Measurements from ENCODE around the gene CPT1B. TPM values are rescaled to one million over a fixed set of nuclear protein-coding genes. Genes with fewer than 3 reads are reported as not detected.

Gene CPT1B
- total and polyA plus RNA-seq, 2 of the 4 experiments (the other 2 are of a cell fraction): 0.36 to 1.8 TPM

DNA sequence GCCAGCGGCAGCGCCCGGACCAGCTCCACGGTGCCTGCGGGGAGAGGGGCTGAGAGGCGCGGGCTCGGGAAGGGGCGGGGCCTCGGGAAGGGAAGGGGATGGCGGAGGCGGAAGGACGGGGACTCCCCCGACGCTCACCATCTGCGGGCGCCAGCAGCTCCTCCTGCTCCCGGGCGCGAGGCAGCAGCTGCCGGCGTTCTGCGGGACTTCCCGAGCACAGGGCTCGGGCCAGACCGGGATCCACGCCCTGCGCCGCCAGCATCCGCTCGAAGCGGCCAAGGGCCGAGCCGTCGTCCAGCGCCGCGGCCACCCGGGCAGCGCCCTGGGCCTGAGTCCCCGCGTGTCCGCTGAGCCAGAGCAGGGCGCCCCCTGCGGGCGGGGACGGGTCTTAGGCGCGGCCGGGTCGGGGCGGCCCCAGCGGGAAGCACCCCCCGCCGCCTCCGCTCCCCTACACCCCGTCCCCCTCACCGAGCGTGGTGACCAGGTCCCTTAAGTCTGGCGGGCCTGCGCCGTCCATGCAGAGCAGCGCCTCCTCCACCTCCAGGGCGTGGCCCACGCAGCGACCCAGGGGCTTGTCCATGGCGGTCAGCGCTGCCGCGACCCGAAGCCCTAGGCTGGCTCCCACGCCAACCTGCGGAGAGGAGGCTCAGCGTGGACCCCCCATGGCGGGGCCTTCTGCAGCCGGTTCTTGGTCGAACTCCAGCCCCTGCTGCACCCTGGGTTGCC lies 52.0 kb downstream of the CPT1B start:
- in situ Hi-C loops (cut with MboI; ENCODE audit: low sequenced_read_pairs): loop anchor here (5.0 kb wide), 1 partner anchor 51 kb away; the partner anchor contains the start of gene CPT1B
- CTCF ChIA-PET: interaction anchor here (0.5 to 1.6 kb wide), 11 partner anchors 17 to 231 kb away, joined by 3 to 8 read pairs (median 4); partner anchors contain the start of genes CHKB, LMF2, NCAPH2 and SYCE3
- Histone ChIP-seq H3K23ac (ENCODE audit: low read depth, low read length) (peak overlapping the region; percentile 97), H4K5ac (ENCODE audit: low read depth, low read length) (peak overlapping the region; percentile 79), H2BK5ac (ENCODE audit: low read depth, low read length, poor library complexity, severe bottlenecking) (peak overlapping the region; percentile 85), H2BK20ac (ENCODE audit: low read depth, low read length) (no peak overlapping the region), H3K27me3 (ENCODE audit: control insufficient read depth, insufficient read depth, low read length) (peaks cover 2% of the 10 kb centered on the region; the same call in 1 of the 2 replicates), H3K4me1 (ENCODE audit: control insufficient read depth, insufficient read depth, low read length) (peaks cover 17% of the 10 kb centered on the region), H3K36me3 (ENCODE audit: control insufficient read depth, insufficient read depth, low read length) (peaks cover 24% of the 10 kb centered on the region), H2BK120ac (ENCODE audit: low read depth, low read length) (peak overlapping the region; percentile 52), H3K56ac (ENCODE audit: extremely low read depth, insufficient read depth, low read length) (peak overlapping the region; percentile 83), H2AFZ (replicated peaks; ENCODE audit: low read length, poor library complexity) (peak overlapping the region; percentile 96), H3K27ac (ENCODE audit: insufficient read depth, low read length) (peak overlapping the region; percentile 96), H2BK15ac (ENCODE audit: low read depth, low read length) (no peak overlapping the region), H3K9ac (ENCODE audit: low read depth, low read length) (peak overlapping the region; percentile 89), H2AK9ac (replicated peaks; ENCODE audit: low read depth, low read length, poor library complexity) (peak overlapping the region; percentile 99), H2AK5ac (ENCODE audit: low read depth, low read length) (peak overlapping the region; percentile 94), H3K4ac (ENCODE audit: low read depth, low read length) (peak overlapping the region; percentile 96), H4K91ac (ENCODE audit: insufficient read depth, low read depth, low read length) (peak overlapping the region; percentile 76), H4K8ac (ENCODE audit: low read depth in 2 of 2, low read length in 2 of 2) (peak overlapping the region; percentile 82 to 91), H3K79me1 (ENCODE audit: low read depth in 1 of 2, low read length in 2 of 2) (peaks cover 11 to 46% of the 10 kb centered on the region in 2 experiments), H3K18ac (ENCODE audit: low read depth, low read length) (peak overlapping the region; percentile 48; the same call in 1 of the 2 replicates), H4K20me1 (ENCODE audit: insufficient read depth, low read length) (peaks cover 19% of the 10 kb centered on the region), H3K4me3 (ENCODE audit: insufficient read depth, low read depth, low read length) (peak overlapping the region; percentile 84), H3K4me2 (ENCODE audit: low read depth, low read length) (peak overlapping the region; percentile 90), H3K9me3 (ENCODE audit: control insufficient read depth, insufficient read depth, low read length) (no peaks in the 10 kb centered on the region), H3K9me1 (ENCODE audit: insufficient read depth, low read length) (peaks cover 15% of the 10 kb centered on the region), H3K14ac (replicated peaks; ENCODE audit: low read depth, low read length) (peak overlapping the region; percentile 92)
- dilution Hi-C loops (cut with HindIII; ENCODE audit: low sequenced_read_pairs, unreplicated experiment): no loop called here
- no TSS peak for BruUV-seq (replicated peaks)
- DNase-seq (peak; percentile 64), ATAC-seq (ENCODE audit: low read depth) (peak; percentile 56)
- TF ChIP-seq BHLHE40 (IDR thresholded peaks at IDR 0.05; ENCODE audit: low read depth, low read length): no peak
- TF ChIP-seq POLR2A (IDR thresholded peaks at IDR 0.05; ENCODE audit: low read depth, low read length): no peak; the same call in 1 of the 2 replicates
- TF ChIP-seq RAD21 (IDR thresholded peaks at IDR 0.05; ENCODE audit: low read length): peak; percentile 35
- TF ChIP-seq, protein P1, sequence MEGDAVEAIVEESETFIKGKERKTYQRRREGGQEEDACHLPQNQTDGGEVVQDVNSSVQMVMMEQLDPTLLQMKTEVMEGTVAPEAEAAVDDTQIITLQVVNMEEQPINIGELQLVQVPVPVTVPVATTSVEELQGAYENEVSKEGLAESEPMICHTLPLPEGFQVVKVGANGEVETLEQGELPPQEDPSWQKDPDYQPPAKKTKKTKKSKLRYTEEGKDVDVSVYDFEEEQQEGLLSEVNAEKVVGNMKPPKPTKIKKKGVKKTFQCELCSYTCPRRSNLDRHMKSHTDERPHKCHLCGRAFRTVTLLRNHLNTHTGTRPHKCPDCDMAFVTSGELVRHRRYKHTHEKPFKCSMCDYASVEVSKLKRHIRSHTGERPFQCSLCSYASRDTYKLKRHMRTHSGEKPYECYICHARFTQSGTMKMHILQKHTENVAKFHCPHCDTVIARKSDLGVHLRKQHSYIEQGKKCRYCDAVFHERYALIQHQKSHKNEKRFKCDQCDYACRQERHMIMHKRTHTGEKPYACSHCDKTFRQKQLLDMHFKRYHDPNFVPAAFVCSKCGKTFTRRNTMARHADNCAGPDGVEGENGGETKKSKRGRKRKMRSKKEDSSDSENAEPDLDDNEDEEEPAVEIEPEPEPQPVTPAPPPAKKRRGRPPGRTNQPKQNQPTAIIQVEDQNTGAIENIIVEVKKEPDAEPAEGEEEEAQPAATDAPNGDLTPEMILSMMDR (conservative IDR thresholded peaks at IDR 0.05; ENCODE audit: low read depth, low read length): peak; percentile 64
- TF ChIP-seq MXI1 (IDR thresholded peaks at IDR 0.05; ENCODE audit: borderline replicate concordance, low read depth, low read length): no peak; the same call in 1 of the 2 replicates
- TF ChIP-seq CEBPB (IDR thresholded peaks at IDR 0.05; ENCODE audit: low read depth, low read length): no peak
- TF ChIP-seq RCOR1 (IDR thresholded peaks at IDR 0.05; ENCODE audit: insufficient replicate concordance, low read length): peak; percentile 24
- POLR2A ChIA-PET (ENCODE audit: unreplicated experiment): interaction anchor here (0.6 to 0.7 kb wide), 3 partner anchors 18 to 53 kb away, joined by 3 to 4 read pairs (median 3); partner anchors contain the start of genes LMF2, NCAPH2 and SYCE3
- intact Hi-C loops (cut with micrococcal nuclease): loop anchor here (5.0 kb wide), 1 partner anchor 56 kb away; the partner anchor contains the start of gene CHKB
- 0% methylated on average over 25 of the region's 77 CpGs; no CpG with 5 or more reads in 1 of the 2 experiments for WGBS, 2 experiments (ENCODE audit: extremely low coverage in 2 of 2, insufficient read length in 1 of 2)

Data from IMR-90 (cell line).